SIG-M5 treated with dmso at 0.1 percent for 504 hours (cell line): ENCODE measurements around the gene KIF14.

Experiments used
- DNase-seq: peaks from one replicate; lab custom pipeline; 2025; ENCODE audit not compliant: unreplicated experiment; lab: John Stamatoyannopoulos, UW

Gene KIF14

GRCh38 chr1:200620273-200621131, at the start of gene KIF14:
KIF14 (minus strand) TSS chr1:200620751; CDS start chr1:200618723, 2,028 bp downstream.
- DNase-seq = peak; percentile 98

- DNase-seq = peak; percentile 98
These were observed 49.0 kb upstream of the KIF14 start, which contains the start of gene DDX59 for GRCh38 chr1:200669314-200670241. DDX59 (minus strand) TSS chr1:200669907; CDS start chr1:200666740, 3,167 bp downstream.

- DNase-seq = no peak
These were observed 48.2 kb upstream of the KIF14 start for GRCh38 chr1:200668514-200669313.

GRCh38 chr1:200666309-200666708, 45.8 kb upstream of the KIF14 start:
- no peak for DNase-seq

GRCh38 chr1:200665861-200666260, 45.3 kb upstream of the KIF14 start:
- no peak for DNase-seq

DNA sequence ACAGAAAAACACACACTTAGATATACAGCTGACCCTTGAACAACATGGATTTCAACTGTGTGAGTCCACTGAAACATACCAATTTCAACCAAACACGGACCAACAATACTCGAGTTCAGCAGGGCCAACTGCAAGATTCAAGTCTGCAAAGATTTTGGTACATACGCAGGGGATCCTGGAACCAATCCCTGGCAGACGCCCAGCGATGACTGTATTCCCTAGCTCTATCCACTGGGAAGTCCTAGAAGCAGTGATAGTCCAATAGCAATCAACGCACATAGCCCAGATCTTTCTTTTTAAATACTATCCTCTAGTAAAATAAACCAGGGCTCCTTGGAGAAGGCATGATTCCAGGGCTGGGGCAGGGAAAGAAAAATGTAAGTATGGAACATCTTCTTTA, 40.2 kb upstream of the KIF14 start:
- DNase-seq = no peak

- no peak for DNase-seq
These were observed 38.7 kb upstream of the KIF14 start for GRCh38 chr1:200659269-200659668.

DNA sequence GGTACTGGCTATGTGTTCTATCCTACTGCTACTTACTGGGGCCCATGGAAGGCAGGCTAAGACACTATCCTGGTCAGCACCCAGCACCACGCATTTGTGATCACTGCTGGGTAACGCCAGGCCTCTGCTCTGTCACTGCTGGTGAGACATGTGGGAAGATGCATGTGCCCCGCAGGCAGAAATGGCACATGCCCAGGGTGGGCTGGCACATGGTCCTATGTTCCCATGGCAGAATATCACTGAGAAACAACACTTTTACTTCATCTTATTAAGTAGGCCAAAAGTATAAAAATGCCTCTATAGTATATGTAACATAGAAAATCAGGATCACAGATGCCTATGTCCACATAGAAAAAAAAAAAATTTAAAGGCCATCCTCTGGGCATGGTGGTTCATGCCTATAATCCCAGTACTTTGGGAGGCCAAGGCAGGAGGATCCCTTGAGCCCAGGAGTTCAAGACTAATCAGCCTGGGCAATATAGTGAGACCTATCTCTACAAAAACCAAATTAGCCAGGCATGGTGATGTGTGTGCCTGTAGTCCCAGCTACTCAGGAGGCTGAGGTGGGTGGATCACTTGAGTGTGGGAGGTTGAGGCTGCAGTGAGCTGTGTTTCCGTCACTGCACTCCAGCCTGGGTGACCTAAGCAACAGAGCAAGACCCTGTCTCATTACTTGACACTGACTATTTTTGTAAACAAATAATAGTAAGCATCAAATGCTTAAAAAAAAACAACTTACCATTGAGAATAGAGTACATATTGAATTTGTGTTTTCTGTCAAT, 37.7 kb upstream of the KIF14 start:
- no peak for DNase-seq

DNA sequence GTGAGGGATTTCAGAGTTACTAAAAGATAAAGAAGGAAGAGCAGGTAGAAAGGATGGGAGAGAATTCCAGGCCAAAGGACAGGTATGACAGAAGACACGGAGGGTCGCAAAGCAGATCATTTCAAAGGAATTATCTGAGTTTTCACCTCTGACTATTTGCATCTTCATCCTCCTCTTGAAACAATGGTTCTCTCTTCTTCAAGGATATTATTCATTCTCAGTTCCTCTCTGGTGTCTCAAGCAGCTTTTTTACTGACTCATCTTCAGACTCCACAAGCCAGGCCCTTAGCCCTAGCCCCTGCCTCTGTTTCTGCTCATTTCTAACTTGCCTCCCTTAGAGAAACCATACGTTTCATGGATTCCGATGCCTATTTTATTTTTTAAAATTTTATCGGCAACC, 34.1 kb upstream of the KIF14 start:
- DNase-seq = peak; percentile 67

DNA sequence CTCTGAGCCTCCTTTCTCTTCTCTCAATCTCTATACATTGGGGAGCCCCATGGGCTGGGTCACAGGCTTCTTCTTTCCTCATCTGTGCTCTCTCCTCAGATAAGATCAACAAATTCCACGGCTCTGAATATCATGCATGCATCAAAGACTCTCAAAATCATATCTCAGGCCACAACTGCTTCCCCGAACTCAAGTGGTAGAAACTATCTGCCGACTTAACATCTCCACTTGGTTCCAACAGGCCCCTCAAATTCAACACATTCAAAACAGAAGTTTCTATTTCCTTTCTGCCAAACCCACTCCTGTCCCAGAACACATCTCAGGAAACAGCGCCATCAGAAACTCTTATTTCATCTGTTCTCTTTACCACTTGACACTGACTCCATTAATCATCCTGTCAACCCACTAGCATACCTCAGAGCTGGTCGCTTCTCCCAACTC, 32.5 kb upstream of the KIF14 start:
- no peak for DNase-seq

- no peak for DNase-seq
These were observed 31.8 kb upstream of the KIF14 start for GRCh38 chr1:200652378-200652777.

DNA sequence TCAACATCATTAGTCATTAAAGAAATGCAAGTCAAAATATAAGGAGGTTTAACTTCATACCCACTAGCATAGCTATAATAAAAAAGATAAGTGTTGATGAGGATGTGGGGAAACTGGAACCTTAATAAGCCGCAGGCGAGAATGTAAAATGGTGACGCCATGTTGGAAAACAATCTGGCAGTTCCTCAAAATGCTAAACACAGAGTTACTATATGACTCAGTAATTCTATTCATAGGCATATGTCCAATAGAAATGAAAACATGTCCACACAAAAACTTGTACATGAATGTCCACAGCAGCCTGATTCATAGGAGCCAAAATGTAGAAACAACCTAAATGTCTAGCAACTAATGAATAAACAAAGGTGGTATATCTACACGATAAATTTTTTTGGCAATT, 26.0 kb upstream of the KIF14 start:
- no peak for DNase-seq

DNA sequence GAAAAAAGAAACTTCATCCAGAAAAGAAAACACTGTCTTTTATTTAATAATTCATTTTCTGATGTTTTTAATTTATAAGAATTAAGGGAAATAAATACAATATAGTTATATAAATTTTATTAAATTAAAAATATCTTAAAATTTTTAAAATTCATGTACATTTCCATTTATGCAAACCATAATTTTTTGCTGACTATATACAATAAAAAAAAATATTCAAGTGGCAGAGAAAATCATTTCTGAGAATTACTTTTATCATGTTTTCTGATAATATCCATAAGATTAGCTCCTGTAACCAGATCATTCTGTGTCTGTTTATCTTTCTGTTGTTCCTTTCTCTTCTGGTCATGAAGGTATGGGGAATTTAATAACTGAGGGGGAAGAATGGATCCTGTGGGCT, 23.5 kb upstream of the KIF14 start:
- no peak for DNase-seq

DNA sequence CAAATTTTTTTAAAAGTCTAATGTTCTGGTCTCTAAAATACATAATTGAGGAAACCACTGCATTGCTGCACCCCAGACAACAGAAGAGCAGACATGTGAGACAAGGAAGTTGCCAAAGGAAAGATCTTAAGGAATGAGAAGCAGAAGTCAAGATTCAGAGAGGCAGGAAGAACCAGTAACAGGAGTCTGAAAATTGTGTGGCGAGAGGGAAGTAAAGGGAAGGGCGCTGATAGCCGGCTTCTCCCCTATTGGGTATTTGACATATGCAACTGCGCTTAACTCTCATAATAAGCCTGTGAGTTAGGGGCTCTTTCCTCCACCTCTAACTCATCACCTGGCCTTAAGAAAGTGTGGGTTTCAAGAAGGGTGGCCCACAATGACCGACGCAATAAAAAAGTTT, 21.9 kb upstream of the KIF14 start:
- DNase-seq = peak; percentile 87

DNA sequence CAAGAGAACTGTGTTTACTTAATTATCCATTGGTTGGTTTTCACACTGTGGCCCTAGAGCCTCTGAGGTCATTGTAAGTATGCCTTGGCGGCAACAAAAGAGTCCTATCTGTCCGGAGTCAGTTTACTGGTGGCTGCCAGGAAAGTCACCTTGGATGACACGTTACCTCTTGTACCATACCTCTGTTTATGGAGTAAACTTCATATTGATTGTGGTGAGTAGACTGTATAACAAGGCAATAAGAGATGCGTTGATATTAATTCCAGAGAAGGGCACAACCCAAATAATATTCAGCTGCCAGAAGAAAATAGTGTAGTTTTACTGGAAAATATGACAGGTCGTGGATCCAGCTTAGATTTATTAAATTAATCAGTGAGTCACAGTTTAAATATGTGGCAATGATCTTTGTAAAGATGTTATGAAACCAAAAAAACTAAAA, 20.4 kb upstream of the KIF14 start:
- DNase-seq = no peak

GRCh38 chr1:200640373-200640962, 19.9 kb upstream of the KIF14 start:
- no peak for DNase-seq

- no peak for DNase-seq
These were observed 17.5 kb upstream of the KIF14 start for GRCh38 chr1:200638073-200638472.

DNA sequence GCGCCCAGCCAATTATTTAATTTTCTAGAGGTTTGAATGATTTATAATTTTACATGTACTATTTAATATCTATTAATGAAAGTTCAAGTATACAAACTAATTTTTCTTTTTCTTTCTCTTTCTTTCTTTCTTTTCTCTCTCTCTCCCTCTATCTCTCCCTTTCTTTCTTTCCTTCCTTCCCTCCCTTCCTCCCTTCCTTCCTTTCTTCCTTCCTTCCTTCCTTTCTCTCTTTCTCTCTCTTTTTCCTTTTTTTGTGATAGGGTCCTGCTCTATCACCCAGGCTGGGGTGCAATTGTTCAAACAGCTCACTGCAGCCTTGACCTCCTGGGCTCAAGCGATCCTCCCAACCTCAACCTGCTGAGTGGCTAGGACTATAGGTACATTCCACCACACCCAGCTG, 16.1 kb upstream of the KIF14 start:
- no peak for DNase-seq

- DNase-seq = no peak
These were observed 13.9 kb upstream of the KIF14 start for GRCh38 chr1:200634261-200635122.
